SK-N-SH (cell line): Measurements from ENCODE around the gene HINT1. TPM values are rescaled to one million over a fixed set of nuclear protein-coding genes. Genes with fewer than 3 reads are reported as not detected.
"Not testable (repeated sequence)": the region's sequence is repeated elsewhere in the genome, so short reads cannot be mapped to it uniquely, and the experiment has no call there.

ENCODE experiments used
- CTCF ChIA-PET: fragments of 300-600, 350-600 bp; formaldehyde crosslinking; extraction: SDS; loops from one replicate; lab custom pipeline; 2021; lab: Yijun Ruan, JAX
- POLR2A ChIA-PET: fragments of 350-600 bp; sonication (Branson Sonifier 250); formaldehyde crosslinking; extraction: SDS; loops from one replicate; lab custom pipeline; 2020; ENCODE audit warnings: antibody characterized with exemption, inconsistent platforms; lab: Yijun Ruan, JAX
- DNase-seq: peaks from one replicate; pipeline ENCODE4 v3.0.0; 2012
- H2AFZ ChIP-seq: fragments of 200-600 bp; sonication (generic); 2 replicates; pipeline ENCODE4 v1.8.1; 2016; ENCODE audit warnings: antibody characterized with exemption, mild to moderate bottlenecking, low read depth
- H3F3A ChIP-seq: fragments of 200-600 bp; sonication (generic); replicated peaks from 2 replicates; pipeline ENCODE3; 2016; ENCODE audit warnings: antibody characterized with exemption, mild to moderate bottlenecking; ENCODE audit not compliant: insufficient read depth
- H3K27ac ChIP-seq, 2 experiments: fragments of 200-500 bp in 1 of 2; fragments of 200-600 bp in 1 of 2; sonication (Bioruptor generic) in 1 of 2; sonication (generic), shearing (Covaris generic) in 1 of 2; 2 replicates each; pipeline versions ENCODE4 v1.5.1 to v1.6.1; 2014 to 2016; ENCODE audit warnings: low read depth in 2 of 2, inconsistent platforms in 1 of 2, low read length in 1 of 2, mild to moderate bottlenecking in 1 of 2, mixed read lengths in 1 of 2
- H3K27me3 ChIP-seq: fragments of 200-600 bp; sonication (generic), shearing (Covaris generic); 2 replicates; pipeline ENCODE4 v1.6.1; 2016; ENCODE audit warnings: mixed run types; ENCODE audit not compliant: insufficient read depth
- H3K36me3 ChIP-seq, 2 experiments: fragments of 200-500 bp in 1 of 2; fragments of 200-600 bp in 1 of 2; sonication (Bioruptor generic) in 1 of 2; sonication (generic) in 1 of 2; replicated peaks in 1 of 2; 2 replicates each; pipeline versions ENCODE3 to v1.5.1; 2014 to 2016; ENCODE audit warnings: low read length in 1 of 2, mild to moderate bottlenecking in 1 of 2; ENCODE audit not compliant: insufficient read depth in 2 of 2, control insufficient read depth in 1 of 2
- H3K4me1 ChIP-seq, 2 experiments: fragments of 200-500 bp in 1 of 2; fragments of 200-600 bp in 1 of 2; sonication (Bioruptor generic) in 1 of 2; sonication (generic), shearing (Covaris generic) in 1 of 2; 2 replicates each; pipeline versions ENCODE4 v1.5.1 to v1.6.1; 2014 to 2016; ENCODE audit warnings: low read depth in 1 of 2, low read length in 1 of 2, mixed run types in 1 of 2; ENCODE audit not compliant: insufficient read depth in 2 of 2, control insufficient read depth in 1 of 2
- H3K4me2 ChIP-seq: fragments of 200-600 bp; sonication (generic), shearing (Covaris generic); 2 replicates; pipeline ENCODE4 v1.6.1; 2017; ENCODE audit warnings: mixed run types
- H3K4me3 ChIP-seq, 2 experiments: fragments of 200-500 bp in 1 of 2; fragments of 200-600 bp in 1 of 2; sonication (Bioruptor generic) in 1 of 2; sonication (generic), shearing (Covaris generic) in 1 of 2; 2 replicates each; pipeline versions ENCODE4 v1.5.1 to v1.8.1; 2014 to 2016; ENCODE audit warnings: low read depth in 2 of 2, inconsistent platforms in 1 of 2, low read length in 1 of 2, mild to moderate bottlenecking in 1 of 2, mixed read lengths in 1 of 2, moderate library complexity in 1 of 2
- H3K79me2 ChIP-seq: fragments of 200-600 bp; sonication (generic); 2 replicates; pipeline ENCODE4 v1.8.1; 2017; ENCODE audit warnings: mild to moderate bottlenecking; ENCODE audit not compliant: insufficient read depth
- H3K9ac ChIP-seq: fragments of 200-600 bp; sonication (generic); 2 replicates; pipeline ENCODE4 v1.6.1; 2017; ENCODE audit warnings: mixed run types
- H3K9me2 ChIP-seq: fragments of 200-600 bp; sonication (generic); 2 replicates; pipeline ENCODE4 v1.6.1; 2017; ENCODE audit warnings: mixed run types
- H3K9me3 ChIP-seq: fragments of 200-600 bp; sonication (generic); 2 replicates; pipeline ENCODE4 v1.6.1; 2017; ENCODE audit warnings: mixed run types, mild to moderate bottlenecking, moderate library complexity
- H4K20me1 ChIP-seq: fragments of 200-600 bp; sonication (generic); 2 replicates; pipeline ENCODE4 v1.6.1; 2017; ENCODE audit warnings: mild to moderate bottlenecking, mixed run types; ENCODE audit not compliant: insufficient read depth
- GABPA ChIP-seq: IDR thresholded peaks from 2 replicates; pipeline ENCODE4 v1.4.0; 2012; ENCODE audit warnings: low read depth, mild to moderate bottlenecking
- JUND ChIP-seq: IDR thresholded peaks from 2 replicates; pipeline ENCODE4 v1.4.0; 2012
- MEF2A ChIP-seq: IDR thresholded peaks from 2 replicates; pipeline ENCODE4 v1.4.0; 2012; ENCODE audit warnings: low read depth, borderline replicate concordance
- MXI1 ChIP-seq: IDR thresholded peaks from 2 replicates; pipeline ENCODE4 v1.6.1; 2012; ENCODE audit warnings: mild to moderate bottlenecking, low read depth, low read length, improper control_type of control experiment
- PBX3 ChIP-seq: IDR thresholded peaks from 2 replicates; pipeline ENCODE4; 2012
- REST ChIP-seq: IDR thresholded peaks from 2 replicates; pipeline ENCODE4 v1.6.1; 2012; ENCODE audit warnings: mild to moderate bottlenecking, low read depth, low read length, moderate library complexity
- TEAD4 ChIP-seq: IDR thresholded peaks from 2 replicates; pipeline ENCODE4 v1.4.0; 2012; ENCODE audit warnings: mild to moderate bottlenecking, borderline replicate concordance; ENCODE audit not compliant: insufficient read depth
- YY1 ChIP-seq: IDR thresholded peaks from 2 replicates; pipeline ENCODE4 v1.4.0; 2012; ENCODE audit warnings: low read depth, mild to moderate bottlenecking
- WGBS: methylation state at CpG from one replicate; pipeline ENCODE4 v1.1.6; 2017; ENCODE audit warnings: low lambda C conversion rate; 5-methylcytosine and 5-hydroxymethylcytosine counted together
- polyA plus RNA-seq, 3 experiments: library from polyadenylated mRNA; depleted of rRNA; stranded (reverse); fragments of >200 nt; gene quantifications; 2 replicates each; pipeline ENCODE4 v1.2.3, GENCODE V29; 2012

HINT1 gene
- polyA plus RNA-seq, 1 of the 3 experiments (the other 2 are of a cell fraction): 385 TPM

DNA sequence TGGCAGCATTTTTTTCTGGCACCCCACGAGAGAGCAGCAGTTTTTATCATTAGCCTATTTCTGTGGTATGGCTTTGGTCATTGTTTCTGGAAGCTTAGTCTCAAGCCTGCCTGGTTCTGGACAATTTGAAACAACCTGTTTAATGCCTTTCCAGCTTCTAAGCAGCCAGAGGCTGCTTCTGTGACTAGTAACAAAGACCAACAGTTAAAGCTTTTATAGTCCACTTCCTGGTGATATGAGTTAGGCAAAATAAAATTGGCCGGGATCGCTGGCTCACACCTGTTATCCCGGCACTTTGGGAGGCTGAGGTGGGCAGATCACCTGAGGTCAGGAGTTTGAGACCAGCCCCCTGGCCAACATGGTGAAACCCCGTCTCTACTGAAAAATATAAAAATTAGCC, 29.7 kb upstream of the HINT1 start:
- POLR2A ChIA-PET: interaction anchor here (0.6 kb wide), 1 partner anchor 68 kb away, joined by 4 read pairs; no protein-coding TSS in a partner anchor
- H3K9me2 ChIP-seq: no peaks in the 10 kb centered on the region
- no peak overlapping the region for H2AFZ ChIP-seq
- no peaks in the 10 kb centered on the region for H3K79me2 ChIP-seq
- no peak for DNase-seq
- H3K27me3 ChIP-seq: no peaks in the 10 kb centered on the region
- no peak for TF ChIP-seq JUND
- TF ChIP-seq YY1: no peak
- no peak for TF ChIP-seq MXI1
- no peak for TF ChIP-seq REST
- TF ChIP-seq MEF2A: no peak
- TF ChIP-seq GABPA: no peak
- TF ChIP-seq TEAD4: no peak
- TF ChIP-seq PBX3: no peak
- TF ChIP-seq, all 33 proteins: peak for 0
- no peak overlapping the region for H3K27ac ChIP-seq
- WGBS: 88% methylated on average over 5 of the region's 5 CpGs
- peaks cover 3% of the 10 kb centered on the region; the same call in 1 of the 2 replicates for H3K9me3 ChIP-seq
- peaks cover 3% of the 10 kb centered on the region for H3F3A ChIP-seq
- no peaks in the 10 kb centered on the region for H4K20me1 ChIP-seq
- no peak overlapping the region for H3K9ac ChIP-seq
- H3K36me3 ChIP-seq: peaks cover 0 to 3% of the 10 kb centered on the region in 2 experiments
- CTCF ChIA-PET: interaction anchor here (1.0 kb wide), 1 partner anchor 1113 kb away, joined by 3 read pairs; no protein-coding TSS in a partner anchor
- H3K4me3 ChIP-seq: no peak overlapping the region
- H3K4me1 ChIP-seq: no peaks in the 10 kb centered on the region; a peak in 1 of 4 replicates
- no peak overlapping the region for H3K4me2 ChIP-seq

- not testable (repeated sequence) for H3K79me2 ChIP-seq, DNase-seq
These were observed 28.8 kb upstream of the HINT1 start for GRCh38 chr5:131193897-131194296.

More at GRCh38 chr5:131193897-131194296, 28.8 kb upstream of the HINT1 start:
- H4K20me1 ChIP-seq, H3K27ac ChIP-seq, H3K9me3 ChIP-seq, CTCF ChIA-PET, H3K4me3 ChIP-seq, H3K4me1 ChIP-seq, H2AFZ ChIP-seq, H3K9me2 ChIP-seq, H3K9ac ChIP-seq, H3K27me3 ChIP-seq, H3F3A ChIP-seq, POLR2A ChIA-PET, H3K4me2 ChIP-seq, H3K36me3 ChIP-seq: not testable (repeated sequence)
- WGBS: 96% methylated on average over 7 of the region's 7 CpGs
